ENCODE measurements around the gene SCN5A.

Gene SCN5A

GRCh38 chr3:38534604-38535003 lies 114.9 kb downstream of the SCN5A start:
- H3K4me3 ChIP-seq (ENCODE audit: low read length): no peak overlapping the region
- TF ChIP-seq ZNF274 (IDR thresholded peaks at IDR 0.05; ENCODE audit: low read depth, low read length): no peak

DNA sequence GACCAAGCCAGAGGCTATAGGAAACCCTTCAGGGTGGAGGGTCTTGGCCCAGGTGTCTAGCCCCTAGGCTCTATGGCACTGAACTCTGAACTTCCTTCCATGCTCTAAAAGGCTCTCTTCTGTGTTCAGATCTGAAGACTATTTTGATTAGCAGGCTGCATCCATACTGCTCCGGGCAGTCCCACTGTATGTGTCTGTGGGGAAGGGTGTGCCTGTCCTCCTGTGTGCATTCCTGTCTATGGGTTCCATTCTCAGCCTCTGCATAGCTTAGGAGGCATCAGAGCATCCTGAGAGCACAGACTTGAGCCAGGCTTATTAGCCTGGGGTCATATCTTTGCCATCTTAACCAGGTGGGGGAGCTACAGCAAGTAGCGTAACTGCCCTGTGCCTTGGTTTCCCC lies 115.3 kb downstream of the SCN5A start:
- no peak overlapping the region for H3K4me3 ChIP-seq (ENCODE audit: low read length)
- no peak for TF ChIP-seq ZNF274 (IDR thresholded peaks at IDR 0.05; ENCODE audit: low read depth, low read length)

GRCh38 chr3:38533285-38533976 lies 116.1 kb downstream of the SCN5A start:
- no peak overlapping the region for H3K4me3 ChIP-seq (ENCODE audit: low read length)
- TF ChIP-seq ZNF274 (IDR thresholded peaks at IDR 0.05; ENCODE audit: low read depth, low read length): no peak

GRCh38 chr3:38532529-38532928 lies 117.0 kb downstream of the SCN5A start:
- H3K4me3 ChIP-seq (ENCODE audit: low read length): no peak overlapping the region
- no peak for TF ChIP-seq ZNF274 (IDR thresholded peaks at IDR 0.05; ENCODE audit: low read depth, low read length)

DNA sequence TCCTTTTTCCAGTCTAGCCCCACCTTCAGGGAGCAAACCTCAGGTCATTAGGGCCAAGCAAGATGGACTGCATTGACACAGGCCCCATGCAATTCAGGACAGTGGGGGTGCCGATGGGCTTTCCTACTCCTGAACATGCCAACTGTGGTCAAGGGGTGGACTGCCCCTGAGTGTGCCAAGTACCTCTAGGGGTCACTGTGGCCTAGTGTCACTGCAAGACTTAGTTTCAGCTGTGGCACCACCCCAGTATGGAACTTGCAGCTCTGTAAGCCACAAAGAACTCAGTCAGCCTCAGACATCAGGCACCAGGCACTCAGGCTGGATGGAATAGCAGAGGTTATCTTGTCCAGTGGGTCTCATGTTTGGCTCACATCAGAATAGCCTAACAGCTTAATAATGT lies 121.0 kb downstream of the SCN5A start:
- no peak overlapping the region for H3K4me3 ChIP-seq (ENCODE audit: low read length)
- no peak for TF ChIP-seq ZNF274 (IDR thresholded peaks at IDR 0.05; ENCODE audit: low read depth, low read length)

GRCh38 chr3:38526792-38527191 lies 122.7 kb downstream of the SCN5A start:
- no peak for TF ChIP-seq ZNF274 (IDR thresholded peaks at IDR 0.05; ENCODE audit: low read depth, low read length)

GRCh38 chr3:38524141-38524739 lies 125.2 kb downstream of the SCN5A start:
- TF ChIP-seq ZNF274 (IDR thresholded peaks at IDR 0.05; ENCODE audit: low read depth, low read length): no peak
- H3K4me3 ChIP-seq (ENCODE audit: low read length): no peak overlapping the region

More at GRCh38 chr3:38526792-38527191, 122.7 kb downstream of the SCN5A start:
- no peak overlapping the region for H3K4me3 ChIP-seq (ENCODE audit: low read length)

- TF ChIP-seq ZNF274 (IDR thresholded peaks at IDR 0.05; ENCODE audit: low read depth, low read length): no peak
- no peak overlapping the region for H3K4me3 ChIP-seq (ENCODE audit: low read length)
These were observed 127.5 kb downstream of the SCN5A start for GRCh38 chr3:38522002-38522401.

GRCh38 chr3:38521391-38521987 lies 128.0 kb downstream of the SCN5A start:
- no peak overlapping the region for H3K4me3 ChIP-seq (ENCODE audit: low read length)
- no peak for TF ChIP-seq ZNF274 (IDR thresholded peaks at IDR 0.05; ENCODE audit: low read depth, low read length)

DNA sequence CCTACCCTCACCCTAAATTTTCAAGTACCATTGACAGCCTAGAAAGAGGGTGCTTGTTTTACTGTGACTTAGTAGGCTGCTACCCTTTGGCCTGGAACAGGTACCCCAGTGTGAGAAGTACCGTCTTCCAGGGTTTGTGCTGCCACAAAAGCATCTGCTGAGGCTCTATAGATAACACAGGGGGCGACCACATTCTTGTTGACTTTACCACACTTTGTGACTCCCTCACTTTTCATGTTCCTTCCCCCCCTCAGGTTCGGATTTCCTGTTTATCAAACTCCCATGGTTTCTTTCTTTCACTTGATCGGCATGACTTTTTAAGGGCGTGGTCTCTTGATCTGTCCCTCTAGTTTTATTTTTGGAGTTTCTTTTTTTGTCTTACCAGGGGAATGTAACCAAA lies 129.8 kb downstream of the SCN5A start:
- no peak for TF ChIP-seq ZNF274 (IDR thresholded peaks at IDR 0.05; ENCODE audit: low read depth, low read length)
- H3K4me3 ChIP-seq (ENCODE audit: low read length): no peak overlapping the region

GRCh38 chr3:38519000-38519399 lies 130.5 kb downstream of the SCN5A start:
- no peak for TF ChIP-seq ZNF274 (IDR thresholded peaks at IDR 0.05; ENCODE audit: low read depth, low read length)

GRCh38 chr3:38516669-38517068 lies 132.8 kb downstream of the SCN5A start:
- no peak for TF ChIP-seq ZNF274 (IDR thresholded peaks at IDR 0.05; ENCODE audit: low read depth, low read length)
- no peak overlapping the region for H3K4me3 ChIP-seq (ENCODE audit: low read length)

More at GRCh38 chr3:38519000-38519399, 130.5 kb downstream of the SCN5A start:
- no peak overlapping the region for H3K4me3 ChIP-seq (ENCODE audit: low read length)

GRCh38 chr3:38515367-38515766 lies 134.1 kb downstream of the SCN5A start:
- no peak for TF ChIP-seq ZNF274 (IDR thresholded peaks at IDR 0.05; ENCODE audit: low read depth, low read length)

GRCh38 chr3:38511546-38511945 lies 137.9 kb downstream of the SCN5A start:
- no peak overlapping the region for H3K4me3 ChIP-seq (ENCODE audit: low read length)
- no peak for TF ChIP-seq ZNF274 (IDR thresholded peaks at IDR 0.05; ENCODE audit: low read depth, low read length)

More at GRCh38 chr3:38515367-38515766, 134.1 kb downstream of the SCN5A start:
- H3K4me3 ChIP-seq (ENCODE audit: low read length): no peak overlapping the region

GRCh38 chr3:38510631-38511030 lies 138.9 kb downstream of the SCN5A start:
- no peak overlapping the region for H3K4me3 ChIP-seq (ENCODE audit: low read length)
- no peak for TF ChIP-seq ZNF274 (IDR thresholded peaks at IDR 0.05; ENCODE audit: low read depth, low read length)
